GM21825 (cell line): Measurements from ENCODE around the gene ARID2.

ENCODE experiments used
- ATAC-seq: cut with Tn5 transposase; IDR thresholded peaks from one replicate; pipeline ENCODE4 v1.9.1; 2021; ENCODE audit warnings: mild to moderate bottlenecking, moderate library complexity; ENCODE audit not compliant: unreplicated experiment

The ARID2 gene

DNA sequence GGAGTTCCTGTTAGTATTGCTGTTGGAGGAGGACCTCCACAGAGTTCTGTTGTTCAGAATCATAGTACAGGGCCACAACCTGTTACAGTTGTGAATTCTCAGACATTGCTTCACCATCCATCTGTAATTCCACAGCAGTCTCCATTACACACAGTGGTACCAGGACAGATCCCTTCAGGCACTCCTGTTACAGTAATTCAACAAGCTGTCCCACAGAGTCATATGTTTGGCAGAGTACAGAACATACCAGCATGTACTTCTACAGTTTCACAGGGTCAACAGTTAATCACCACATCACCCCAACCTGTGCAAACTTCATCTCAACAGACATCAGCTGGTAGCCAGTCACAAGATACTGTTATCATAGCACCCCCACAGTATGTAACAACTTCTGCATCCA, 120.8 kb downstream of the ARID2 start:
- ATAC-seq: no peak

DNA sequence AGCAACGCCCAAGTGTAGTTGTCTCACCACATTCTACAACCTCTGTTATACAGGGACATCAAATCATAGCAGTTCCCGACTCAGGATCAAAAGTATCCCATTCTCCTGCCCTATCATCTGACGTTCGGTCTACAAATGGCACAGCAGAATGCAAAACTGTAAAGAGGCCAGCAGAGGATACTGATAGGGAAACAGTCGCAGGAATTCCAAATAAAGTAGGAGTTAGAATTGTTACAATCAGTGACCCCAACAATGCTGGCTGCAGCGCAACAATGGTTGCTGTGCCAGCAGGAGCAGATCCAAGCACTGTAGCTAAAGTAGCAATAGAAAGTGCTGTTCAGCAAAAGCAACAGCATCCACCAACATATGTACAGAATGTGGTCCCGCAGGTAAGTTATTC, 123.0 kb downstream of the ARID2 start:
- ATAC-seq: no peak

DNA sequence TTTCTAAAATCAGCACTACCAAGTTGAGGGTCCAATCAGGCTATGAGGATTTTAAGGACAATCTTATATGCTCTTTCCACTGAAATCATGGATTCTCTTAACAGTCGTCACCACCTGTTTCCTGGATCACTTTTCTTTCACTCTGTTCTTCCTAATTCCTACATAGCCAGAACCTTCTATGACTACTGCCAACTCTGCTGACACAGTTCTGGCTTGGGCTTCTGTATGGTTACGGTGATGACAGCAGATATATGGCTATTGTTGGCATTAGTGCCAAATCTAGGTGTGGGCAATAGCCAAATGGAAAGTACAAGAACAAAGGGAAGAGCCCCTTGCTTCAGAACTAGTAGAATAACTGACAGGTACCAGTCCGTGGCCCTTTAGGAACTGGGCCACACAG, 124.0 kb downstream of the ARID2 start:
- ATAC-seq: no peak

DNA sequence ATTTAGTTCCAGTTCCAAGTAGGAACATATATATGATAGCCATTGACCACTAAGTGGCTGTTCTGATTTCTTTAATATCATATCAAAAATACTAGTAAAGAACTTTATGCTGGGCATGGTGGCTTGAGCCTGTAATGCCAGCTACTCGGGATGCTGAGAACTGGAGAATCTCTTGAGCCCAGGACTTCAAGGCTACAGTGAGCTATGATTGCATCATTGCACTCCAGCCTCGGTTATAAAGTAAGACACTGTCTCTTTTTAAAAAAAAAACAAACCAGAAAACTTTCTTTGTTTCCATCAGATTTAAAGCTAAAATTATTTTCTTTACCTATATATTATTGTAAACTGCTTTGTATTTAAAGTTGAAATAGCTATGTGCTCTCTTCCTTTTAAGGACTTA, 133.8 kb downstream of the ARID2 start:
- ATAC-seq: no peak

DNA sequence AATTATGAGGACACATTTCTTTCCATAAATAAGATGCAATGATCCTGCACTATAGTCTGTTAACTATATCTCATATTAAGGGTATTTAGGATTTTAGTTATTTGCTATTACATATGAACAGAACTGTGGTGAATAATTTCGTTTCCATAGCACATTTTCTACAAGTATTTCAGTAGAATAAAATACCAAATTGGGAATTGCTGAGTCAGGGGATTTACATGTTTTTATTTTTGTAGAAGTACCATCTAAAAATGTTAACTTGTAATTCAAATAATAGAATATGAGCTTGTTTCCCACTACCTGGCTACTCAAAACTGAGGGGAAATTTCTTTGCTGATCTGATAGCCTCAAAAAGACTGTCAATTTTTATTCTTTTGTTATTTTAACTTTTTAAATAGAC, 136.8 kb downstream of the ARID2 start:
- ATAC-seq: no peak

DNA sequence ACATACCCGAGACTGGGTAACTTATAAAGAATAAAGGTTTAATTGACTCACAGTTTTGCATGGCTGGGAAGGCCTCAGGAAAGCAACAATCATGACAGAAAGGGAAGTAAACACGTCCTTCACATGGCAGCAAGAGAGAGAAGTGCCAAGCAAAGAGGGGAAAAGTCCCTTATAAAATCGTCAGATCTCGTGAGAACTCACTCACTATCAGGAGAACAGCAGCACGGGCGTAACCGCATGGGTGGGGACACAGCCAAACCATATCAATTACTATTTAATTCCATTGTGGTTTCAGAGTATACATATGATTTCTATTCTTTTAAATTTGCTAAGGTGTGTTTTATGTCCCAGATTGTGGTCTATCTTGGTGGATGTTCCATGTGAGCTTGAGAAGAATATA, 142.9 kb downstream of the ARID2 start:
- ATAC-seq: no peak

DNA sequence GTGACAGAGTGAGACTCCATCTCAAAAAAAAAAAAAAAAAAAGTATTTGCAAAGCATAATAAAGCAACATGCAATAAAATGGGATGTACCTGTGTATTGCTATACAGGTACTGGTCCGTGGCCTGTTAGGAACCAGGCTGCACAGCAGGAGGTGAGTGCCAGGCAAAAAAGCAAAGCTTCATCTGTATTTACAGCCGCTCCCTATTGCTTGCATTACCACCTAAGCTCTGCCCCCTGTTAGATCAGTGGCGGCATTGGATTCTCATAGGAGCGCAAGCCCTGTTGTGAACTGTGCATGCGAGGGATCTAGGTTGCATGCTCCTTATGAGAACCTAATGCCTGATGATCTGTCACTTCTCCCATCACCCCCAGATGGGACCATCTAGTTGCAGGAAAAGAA, 147.6 kb downstream of the ARID2 start:
- no peak for ATAC-seq

DNA sequence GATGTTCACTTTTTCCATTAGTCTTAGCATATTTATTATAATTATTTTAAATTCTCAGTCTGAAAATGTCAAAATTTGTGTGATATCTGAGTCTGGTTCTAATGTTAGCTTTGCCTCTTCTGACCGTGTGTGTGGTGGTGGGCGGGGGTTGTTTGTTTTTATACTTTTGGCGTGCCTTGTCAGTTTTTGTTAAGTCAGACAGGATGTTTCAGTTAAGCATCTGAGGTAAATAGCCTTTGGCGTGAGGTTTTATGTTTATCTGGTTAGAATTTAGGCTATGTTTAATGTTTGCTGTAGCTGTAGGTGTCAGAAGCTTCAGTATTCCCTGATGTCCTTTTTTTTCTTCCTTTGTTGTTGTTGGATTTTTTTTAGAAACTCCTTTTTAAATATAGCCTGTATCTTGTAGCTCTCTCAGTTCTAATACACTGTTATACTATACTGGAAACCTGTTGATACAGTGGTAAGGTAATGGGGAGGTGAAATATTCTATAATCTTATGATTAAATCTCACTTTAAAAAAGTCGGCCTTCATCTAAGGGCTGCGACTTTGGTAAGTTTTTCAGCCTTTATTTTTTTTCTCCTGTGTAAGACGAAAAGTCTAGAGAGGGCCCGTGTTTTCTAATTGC, 149.2 kb downstream of the ARID2 start:
- no peak for ATAC-seq

DNA sequence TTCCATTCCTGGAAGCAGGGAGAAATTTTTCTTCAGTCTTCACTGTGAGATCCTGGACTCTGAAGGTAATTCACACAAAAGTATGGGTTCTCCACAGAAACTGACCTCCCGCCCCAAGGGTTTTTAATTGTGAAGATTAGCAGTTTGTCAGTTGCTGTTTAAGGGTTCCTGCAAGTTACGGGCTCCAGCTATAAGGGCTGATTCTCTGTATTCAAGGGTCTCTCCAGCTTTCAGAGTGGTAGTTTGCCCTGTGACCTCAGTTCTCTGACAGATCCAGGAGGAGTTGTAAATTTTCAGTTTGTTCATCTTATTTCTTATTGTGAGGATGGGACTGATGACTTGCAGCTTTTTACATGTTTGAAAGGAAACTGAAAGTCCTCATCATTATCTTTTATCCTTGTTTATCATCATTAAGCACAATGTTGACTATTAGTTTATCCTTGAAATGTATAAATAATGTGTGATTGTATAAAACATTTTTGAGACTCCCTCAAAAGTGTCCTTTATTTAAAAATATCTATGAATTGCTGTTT, 149.9 kb downstream of the ARID2 start:
- ATAC-seq: no peak

DNA sequence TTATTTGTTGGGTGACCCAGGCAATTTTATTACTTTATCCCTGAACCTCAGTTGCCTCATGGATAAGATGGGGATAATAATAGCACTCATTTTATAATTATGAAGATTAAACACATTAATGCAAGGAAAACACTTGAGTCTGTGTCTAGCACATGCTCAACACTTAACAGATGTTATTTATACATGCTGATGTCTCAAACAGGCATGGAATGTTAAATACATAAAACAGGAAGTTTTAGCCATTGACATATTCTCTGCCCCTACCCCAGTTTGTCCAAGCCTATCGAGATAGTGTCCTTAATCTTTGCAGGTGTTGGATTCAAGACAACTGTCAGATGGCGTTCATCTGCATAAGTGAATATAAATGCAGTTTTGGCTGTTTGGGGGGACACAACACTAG, 151.0 kb downstream of the ARID2 start:
- ATAC-seq: no peak

DNA sequence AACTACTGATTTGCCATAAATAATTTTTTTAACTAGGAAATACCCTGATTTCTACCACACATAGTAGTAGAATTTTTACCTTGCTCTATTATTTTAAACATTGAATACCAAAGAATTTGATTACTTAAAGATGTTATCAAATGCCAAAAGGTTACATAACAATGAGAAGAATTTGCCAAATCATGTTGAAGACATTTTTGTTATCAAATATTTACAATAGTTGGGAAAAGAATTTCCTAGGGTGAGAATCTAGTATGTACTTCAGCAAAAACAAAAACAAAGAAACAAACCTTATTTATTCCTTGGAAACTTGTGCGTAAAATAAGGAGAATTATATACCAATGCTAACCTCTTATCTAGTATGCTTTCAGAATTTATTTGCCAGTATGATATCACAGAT, 153.7 kb downstream of the ARID2 start:
- ATAC-seq: no peak

DNA sequence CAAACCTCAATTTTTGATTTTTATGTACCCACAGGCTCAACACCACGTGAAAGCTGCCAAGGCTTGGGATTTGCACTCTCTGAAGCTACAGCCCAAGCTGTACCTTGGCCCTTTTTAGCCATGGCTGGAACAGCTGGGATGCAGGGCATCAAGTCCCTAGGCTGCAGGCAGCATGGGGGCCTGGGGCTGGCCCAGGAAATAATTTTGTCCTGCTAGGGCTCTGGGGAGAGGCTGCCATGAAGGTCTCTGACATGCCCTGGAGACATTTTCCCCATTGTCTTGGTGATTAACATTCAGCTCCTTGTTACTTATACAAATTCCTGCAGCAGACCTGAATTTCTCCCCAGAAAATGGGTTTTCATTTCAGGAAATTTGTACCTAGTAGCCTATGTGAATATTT, 157.2 kb downstream of the ARID2 start:
- ATAC-seq: no peak

DNA sequence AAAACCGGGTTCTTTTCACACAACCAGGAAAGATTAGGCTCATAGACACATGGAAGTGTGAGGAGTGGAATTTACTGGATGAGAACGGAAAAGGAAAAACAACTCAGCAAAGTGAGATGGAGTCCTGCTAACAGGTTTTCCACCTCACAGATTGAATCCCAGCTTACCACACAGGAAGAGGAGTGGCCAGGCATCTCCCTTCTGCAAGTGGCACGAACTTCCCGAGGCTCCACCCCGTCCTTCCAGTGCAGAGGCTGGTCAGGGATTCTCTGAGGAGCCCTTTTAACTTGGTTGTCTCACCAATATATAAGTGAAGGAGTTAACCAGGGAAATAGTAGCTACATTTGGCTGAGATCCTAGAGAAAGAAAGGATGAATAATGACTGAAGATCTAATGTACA, 158.0 kb downstream of the ARID2 start:
- no peak for ATAC-seq

DNA sequence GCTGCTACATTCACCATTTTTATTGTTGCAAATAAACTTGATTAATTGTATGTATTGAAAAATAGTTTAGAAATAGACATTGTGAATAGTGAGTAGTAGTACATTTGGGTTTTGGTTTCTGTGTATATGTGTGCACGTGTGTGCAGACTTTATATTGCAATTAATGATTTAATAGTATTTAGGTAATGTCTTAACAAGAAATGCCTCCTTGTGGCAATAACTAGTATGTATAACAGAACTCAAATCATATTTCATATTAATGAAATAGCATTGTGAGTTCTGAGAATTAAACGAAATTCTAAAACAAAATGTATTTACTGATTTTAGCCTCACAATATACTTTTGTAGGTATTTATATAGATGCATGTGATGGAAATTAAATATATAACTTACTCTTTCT, 160.8 kb downstream of the ARID2 start:
- ATAC-seq: no peak

DNA sequence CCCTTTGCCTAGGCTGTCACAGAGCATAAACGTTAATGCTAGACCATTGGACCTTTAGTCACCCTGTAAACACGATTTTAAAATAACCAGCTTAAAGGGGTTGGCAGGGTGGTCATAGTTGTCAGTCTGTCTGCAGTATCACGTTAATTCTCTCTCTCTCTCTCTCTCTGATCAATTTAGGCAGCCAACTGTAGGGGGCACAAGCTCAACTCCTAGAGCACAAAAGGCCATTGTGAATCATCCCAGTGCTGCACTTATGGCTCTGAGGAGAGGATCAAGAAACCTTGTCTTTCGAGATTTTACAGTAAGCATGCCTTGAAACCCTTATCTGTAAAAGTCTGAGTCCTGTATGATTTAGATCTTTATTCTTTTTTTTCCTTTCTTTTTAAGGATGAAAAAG, 163.7 kb downstream of the ARID2 start:
- ATAC-seq: no peak

DNA sequence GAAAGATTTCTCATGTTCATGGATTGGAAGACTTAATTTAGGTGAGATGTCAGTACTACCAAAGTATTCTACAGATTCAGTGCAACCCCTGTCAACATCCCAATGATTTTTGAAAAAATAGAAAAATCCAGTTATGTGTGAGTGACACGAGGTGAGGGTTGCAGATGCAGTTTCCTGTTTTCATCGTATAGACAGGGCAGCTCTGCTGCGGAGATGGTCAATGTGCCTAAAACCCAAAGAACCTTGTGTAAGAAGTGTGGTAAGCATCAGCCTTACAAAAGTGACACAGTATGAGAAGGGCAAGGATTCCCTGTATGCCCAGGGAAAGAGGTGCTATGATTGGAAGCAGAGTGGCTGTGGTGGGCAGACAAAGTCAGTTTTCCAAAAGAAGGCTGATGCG, 166.5 kb downstream of the ARID2 start:
- no peak for ATAC-seq

DNA sequence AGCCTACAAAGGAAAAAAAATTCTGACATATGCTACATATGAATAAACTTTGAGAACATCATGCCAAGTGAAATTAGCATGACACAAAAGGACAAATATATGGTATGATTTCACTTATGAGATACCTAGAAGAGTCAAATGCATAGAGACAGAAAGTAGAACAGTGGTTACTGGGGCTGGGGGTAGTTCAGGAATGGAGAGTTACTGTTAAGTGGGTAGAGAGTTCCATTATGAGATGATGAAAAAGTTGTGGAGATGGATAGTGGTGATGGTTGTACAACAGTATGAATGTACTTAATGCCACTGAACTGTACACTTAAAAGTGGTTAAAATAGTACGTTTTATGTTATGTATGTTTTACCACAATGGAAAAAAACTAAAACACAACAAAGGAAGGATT, 168.6 kb downstream of the ARID2 start:
- no peak for ATAC-seq

DNA sequence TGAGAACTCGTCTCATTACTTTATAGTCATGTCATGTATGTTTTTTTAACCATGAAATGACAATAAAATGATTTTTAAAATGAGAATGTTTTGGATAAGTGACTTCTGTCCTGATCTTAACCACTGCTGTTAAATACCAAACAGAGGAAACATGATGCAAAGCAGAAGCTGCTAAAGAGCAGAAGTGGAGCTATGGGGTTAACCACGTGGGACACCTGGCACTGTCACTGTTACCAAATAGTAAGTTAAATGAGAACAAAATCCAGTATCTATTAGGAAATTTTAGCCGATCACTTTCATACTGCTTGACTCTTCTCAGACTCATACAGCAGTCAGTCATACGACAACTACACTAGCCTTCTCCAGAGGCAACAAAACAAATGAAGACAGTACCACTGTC, 178.4 kb downstream of the ARID2 start:
- peak; percentile 76 for ATAC-seq

DNA sequence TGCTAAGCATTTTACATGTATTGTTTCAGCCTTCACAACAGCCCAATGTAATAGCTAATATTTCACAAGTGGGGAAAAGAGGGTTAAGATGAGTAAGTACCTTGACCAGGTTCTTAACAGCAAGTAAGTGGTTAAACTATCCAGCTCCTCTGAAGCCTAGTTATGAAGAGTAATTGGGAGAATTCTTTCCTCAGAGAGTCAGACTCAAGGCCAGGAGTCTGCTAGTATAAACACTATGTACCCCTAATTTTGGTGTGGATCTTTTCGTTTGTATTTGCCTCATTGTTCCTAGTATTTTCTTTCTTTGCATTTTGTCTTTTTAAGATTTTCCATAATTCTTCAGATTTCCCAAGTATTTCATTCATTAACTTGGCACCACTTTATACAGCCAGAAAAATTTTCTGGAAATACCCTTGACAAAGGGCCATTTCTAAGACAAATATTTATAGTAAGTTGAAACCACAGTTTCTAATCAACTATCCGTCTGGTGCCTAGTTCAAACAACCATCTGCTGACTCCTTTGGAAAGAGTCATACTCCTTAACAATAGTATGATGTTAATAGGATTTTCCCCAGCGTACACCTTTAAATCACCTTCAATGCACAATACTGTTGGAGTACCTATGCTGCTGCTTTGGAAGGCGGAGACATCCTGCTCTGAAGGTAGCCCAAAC, 179.7 kb downstream of the ARID2 start:
- ATAC-seq: no peak

DNA sequence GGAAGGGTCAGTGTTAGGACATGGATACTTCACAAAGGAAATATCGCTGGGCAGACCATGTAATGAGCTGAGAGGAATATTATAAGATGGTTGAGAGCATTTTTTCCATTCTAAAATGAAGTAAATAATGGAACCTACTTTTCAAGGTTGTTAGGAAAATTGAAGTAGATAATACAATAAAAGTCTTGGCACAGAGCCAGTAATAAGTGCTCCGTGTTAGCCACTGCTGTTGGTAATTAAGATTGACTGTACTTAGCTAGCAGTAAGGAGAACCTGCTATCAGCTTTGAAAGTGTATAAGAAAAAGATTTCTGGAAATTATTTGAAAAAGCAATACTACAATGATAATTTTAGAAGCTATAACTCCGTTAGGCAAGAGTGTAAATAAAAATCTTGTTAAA, 183.3 kb downstream of the ARID2 start:
- no peak for ATAC-seq

DNA sequence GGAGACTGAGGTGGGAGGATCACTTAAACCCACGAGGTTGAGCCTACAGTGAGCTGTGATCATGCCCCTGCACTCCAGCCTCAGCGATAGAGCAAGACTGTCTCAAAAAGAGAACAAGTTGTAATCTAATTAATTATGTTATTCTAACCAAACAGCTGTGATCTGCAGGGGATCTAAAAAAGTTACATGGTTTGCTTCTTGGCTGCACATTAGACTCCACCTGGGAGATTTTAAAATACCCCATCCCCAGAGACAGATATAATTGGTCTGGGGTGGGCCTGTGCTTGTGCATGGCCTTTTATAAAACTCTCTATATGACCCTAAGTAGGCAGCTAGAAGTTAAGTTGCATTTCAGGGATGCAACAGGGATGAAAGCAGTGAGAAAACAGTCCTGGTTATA, 184.1 kb downstream of the ARID2 start:
- ATAC-seq: no peak

DNA sequence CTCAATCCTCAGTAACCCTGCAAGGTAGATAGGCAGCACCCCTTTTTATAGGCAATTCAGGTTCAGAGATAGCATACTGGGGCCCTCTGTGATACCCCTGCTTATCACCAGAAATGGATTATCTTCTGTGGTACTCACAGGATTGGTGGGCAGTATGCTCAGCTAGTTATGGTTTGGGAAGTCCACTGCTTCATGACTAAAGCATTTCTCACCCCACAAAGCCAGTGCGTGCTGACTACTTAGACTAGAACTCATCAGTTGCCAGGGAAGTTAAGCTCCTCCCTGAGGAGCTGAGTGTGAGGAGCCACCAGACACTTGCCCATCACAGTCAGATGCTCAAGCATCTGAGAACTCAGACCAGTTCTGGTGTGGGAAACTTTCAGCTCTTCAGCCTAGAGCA, 184.6 kb downstream of the ARID2 start:
- peak; percentile 43 for ATAC-seq

DNA sequence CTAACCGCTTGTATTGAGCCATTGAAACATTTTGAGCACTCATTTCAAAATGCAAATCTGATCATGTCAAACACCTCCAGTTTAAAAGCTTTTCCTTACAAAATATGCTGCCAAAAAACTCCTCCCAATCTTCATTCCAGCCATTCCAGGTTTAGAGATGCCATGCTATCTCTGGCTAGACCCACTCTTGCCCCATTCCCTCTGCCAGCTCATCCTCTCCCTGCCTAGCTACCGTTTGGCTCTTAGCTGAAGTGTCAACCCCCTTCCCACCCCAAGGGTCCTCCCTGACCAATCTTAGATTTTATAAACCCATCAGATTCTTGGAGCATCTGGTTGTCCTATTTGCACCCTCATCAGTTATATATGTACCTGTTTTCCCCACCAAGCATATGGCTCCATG, 185.9 kb downstream of the ARID2 start:
- ATAC-seq: no peak
